ENCODE data around the gene DCPS. TPM values are rescaled to one million over a fixed set of nuclear protein-coding genes. Genes with fewer than 3 reads are reported as not detected.

Gene DCPS
- total RNA-seq, 2 donors from 2014 or later, result 10.9 to 21.9 TPM

GRCh38 chr11:126317756-126318573 is 14.1 kb downstream of the DCPS start:
- DNase-seq (peak; percentile 46), ATAC-seq (peak; percentile 30)
- intact Hi-C loops (cut with DNase I, micrococcal nuclease), result loop anchor here in 1 of 2 donors (10.0 kb wide), 1 partner anchor 107 kb away; no protein-coding TSS in a partner anchor

GRCh38 chr11:126318574-126319373 is 14.9 kb downstream of the DCPS start:
- DNase-seq (no peak), ATAC-seq (no peak)
- intact Hi-C loops (cut with DNase I, micrococcal nuclease), result loop anchor here in 1 of 2 donors (10.0 kb wide), 1 partner anchor 106 kb away; no protein-coding TSS in a partner anchor

GRCh38 chr11:126319374-126319740 is 15.5 kb downstream of the DCPS start:
- DNase-seq, result no peak
- ATAC-seq, result no peak
- intact Hi-C loops (cut with DNase I, micrococcal nuclease), result loop anchor here in 1 of 2 donors (10.0 kb wide), 1 partner anchor 105 kb away; no protein-coding TSS in a partner anchor

DNA sequence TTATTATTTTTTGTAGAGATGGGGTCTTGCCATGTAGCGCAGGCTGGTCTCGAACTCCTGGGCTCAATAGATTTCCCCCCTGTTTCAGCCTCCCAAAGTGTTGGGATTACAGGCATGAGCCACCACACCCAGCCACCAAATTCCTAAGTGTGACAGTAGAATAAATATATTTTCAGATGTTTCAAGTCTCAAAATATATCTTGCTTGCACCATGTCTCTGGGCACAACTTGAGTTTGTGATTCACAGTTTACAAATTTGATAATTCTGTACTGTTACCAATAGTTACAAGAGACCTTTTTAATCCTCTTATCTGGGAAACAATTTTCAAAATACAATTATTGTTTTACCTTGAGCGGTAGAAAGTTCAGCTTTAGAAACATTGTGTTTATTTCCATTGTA is 19.1 kb downstream of the DCPS start:
- intact Hi-C loops (cut with DNase I, micrococcal nuclease), result no loop called here

DNA sequence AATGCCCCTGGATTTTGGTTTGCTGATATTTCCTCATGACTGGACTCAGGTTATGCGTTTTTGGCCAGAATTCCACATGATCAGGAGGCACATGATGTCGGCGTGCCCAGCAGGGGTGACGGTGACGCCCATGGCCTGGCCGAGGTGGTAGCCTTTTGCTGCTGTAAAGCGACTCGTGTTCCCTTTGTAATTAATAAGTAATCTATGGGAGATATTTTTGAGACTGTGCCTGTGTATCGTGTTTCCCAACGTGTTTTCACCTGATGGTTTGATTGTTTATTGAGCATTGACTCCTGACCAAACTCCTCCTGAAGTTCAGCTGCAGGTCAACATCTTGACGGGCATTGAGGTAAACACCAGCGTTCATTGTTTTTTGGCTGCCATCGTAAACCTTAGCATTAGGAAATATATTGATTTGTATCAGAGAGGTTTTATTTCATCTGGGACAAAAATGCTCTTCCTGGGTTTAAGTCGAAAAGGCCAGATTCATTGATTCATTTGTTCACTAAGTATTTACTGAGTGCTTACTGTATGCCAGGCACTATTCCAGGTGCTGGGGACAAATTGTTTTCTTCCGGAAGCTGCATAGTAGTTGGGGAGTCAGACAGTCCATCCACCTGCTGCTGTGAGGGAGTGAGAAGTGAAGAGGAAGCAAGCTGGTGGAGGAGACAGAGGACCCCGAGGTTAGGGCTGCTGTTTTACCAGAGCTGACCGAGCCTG is 23.6 kb downstream of the DCPS start:
- no peak for ATAC-seq
- DNase-seq, result no peak

More for the DNA sequence above, 19.1 kb downstream of the DCPS start:
- ATAC-seq (no peak), DNase-seq (no peak)

DNA sequence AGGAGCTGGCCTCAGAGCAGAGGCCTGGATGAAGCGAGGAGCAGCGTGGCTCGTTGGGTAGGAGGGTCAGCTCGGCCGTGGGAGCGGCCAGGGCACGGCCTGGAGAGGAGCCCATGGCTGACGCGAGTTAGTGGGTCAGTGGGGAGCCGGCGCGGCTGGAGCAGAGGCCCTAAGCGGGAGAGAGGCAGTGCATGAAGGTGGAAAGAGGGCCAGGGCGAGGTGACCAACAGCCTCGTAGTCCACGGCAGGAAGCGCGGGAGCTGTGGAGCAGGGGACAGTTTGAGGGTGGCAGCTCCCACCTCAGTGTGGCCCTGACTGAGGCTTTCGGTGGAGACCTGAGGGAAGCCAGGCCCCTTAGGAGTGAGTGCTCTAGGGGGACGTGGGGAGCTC is 24.1 kb downstream of the DCPS start:
- intact Hi-C loops (cut with DNase I, micrococcal nuclease), result no loop called here
- ATAC-seq, result no peak
- no peak for DNase-seq

More for the DNA sequence above, 23.6 kb downstream of the DCPS start:
- intact Hi-C loops (cut with DNase I, micrococcal nuclease), result no loop called here

- ATAC-seq (no peak), DNase-seq (no peak)
- intact Hi-C loops (cut with DNase I, micrococcal nuclease), result no loop called here
These were observed 24.6 kb downstream of the DCPS start for GRCh38 chr11:126328444-126328843.

DNA sequence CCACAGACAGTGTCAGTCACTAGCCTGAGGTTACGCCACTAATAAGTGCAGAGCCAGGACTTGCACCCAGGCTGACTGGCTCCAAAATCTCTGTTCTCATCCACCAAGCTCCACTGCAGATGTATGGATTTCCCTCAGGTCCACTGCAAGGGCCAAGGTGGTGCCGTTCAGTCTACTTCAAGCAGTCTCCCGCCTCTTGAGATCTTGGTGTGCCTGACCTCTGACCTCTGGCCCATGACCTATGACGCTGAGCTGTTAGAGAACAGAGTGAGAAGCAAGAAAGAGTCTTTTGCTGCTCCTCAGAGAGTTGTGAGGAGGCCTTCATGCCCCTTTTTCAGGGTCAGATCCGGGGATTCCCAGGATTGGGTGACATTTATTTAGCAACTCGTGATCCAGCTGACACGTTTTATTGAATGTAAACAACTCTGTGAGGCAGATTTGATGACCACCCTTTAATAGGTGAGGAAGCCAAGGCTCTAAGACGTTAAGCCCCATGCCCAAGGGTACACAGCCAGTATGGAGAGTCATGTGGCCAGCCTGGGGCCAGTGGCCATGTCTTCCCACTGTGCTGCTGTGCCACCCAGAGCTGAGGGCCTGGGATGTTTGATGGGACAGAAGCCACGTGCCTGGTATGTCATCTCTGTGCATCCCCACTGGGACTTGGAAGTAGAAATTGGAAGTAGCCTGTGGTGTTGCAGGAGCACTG is 25.2 kb downstream of the DCPS start:
- ATAC-seq, result no peak
- DNase-seq, result no peak
- intact Hi-C loops (cut with DNase I, micrococcal nuclease), result no loop called here

DNA sequence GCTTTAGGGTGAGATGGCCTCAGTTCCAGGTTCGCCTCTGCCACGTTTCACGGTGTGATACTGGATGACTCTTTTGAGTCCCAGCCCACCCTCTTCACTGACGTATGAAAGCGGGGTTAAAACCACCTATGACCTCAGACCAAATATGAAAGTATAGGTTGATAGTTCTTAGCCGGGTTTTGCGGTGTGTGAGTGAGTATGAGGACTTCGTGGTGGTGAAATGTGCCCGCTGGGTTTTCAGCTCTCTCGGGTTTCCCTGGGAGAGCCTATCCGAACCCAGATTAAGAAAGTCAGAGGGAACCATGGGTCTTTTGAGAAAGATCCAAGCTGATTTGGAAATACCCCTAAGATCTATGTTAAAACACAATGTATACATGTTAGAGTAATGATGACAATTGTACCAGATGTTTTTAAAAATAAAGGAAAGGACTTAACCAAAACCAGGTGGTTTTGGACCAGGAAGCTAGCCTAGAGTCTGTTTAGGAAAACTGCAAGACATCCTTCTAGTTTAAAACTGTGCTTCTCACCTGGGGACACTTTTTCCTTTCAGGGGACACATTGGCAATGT is 25.9 kb downstream of the DCPS start:
- intact Hi-C loops (cut with DNase I, micrococcal nuclease), result no loop called here
- DNase-seq, result no peak
- no peak for ATAC-seq

DNA sequence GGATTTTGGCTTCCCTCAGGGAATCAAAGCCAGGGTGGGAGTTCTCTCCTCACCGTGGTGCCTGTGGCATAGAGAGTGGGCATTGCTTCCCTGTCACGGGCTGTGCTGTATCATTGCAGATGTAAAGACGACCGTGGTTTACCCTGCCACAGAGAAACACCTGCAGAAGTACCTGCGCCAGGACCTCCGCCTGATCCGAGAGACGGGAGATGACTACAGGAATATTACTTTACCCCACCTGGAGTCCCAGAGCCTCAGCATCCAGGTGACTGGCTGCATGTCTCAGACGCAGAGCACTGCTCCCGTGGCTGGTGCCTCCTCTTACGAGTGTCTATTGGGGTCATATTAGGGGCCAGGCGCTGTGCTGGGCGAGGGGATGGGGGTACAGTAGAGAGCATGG is 27.4 kb downstream of the DCPS start:
- intact Hi-C loops (cut with DNase I, micrococcal nuclease), result no loop called here
- DNase-seq (no peak), ATAC-seq (no peak)

- ATAC-seq (no peak), DNase-seq (no peak)
- intact Hi-C loops (cut with DNase I, micrococcal nuclease), result no loop called here
These were observed 28.4 kb downstream of the DCPS start for GRCh38 chr11:126332221-126332711.

DNA sequence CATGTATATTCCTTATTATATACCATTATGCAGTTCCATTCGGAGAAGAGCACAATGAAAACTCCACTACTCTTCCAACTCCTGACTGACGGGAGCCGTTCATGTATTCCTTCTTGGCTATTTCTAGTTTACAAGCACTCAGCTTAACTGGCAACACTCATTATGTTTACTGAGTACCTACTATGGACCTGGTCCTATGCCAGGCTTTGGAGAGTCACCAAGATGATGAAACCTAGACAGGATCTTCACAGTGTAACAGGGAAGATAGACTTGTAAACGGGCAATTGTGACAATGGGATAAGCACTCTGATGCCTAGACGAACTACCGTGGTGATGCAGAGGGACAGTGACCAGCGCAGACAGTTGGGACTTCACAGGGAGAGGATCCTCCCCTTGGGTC is 29.3 kb downstream of the DCPS start:
- DNase-seq (no peak), ATAC-seq (no peak)
- intact Hi-C loops (cut with DNase I, micrococcal nuclease), result no loop called here

DNA sequence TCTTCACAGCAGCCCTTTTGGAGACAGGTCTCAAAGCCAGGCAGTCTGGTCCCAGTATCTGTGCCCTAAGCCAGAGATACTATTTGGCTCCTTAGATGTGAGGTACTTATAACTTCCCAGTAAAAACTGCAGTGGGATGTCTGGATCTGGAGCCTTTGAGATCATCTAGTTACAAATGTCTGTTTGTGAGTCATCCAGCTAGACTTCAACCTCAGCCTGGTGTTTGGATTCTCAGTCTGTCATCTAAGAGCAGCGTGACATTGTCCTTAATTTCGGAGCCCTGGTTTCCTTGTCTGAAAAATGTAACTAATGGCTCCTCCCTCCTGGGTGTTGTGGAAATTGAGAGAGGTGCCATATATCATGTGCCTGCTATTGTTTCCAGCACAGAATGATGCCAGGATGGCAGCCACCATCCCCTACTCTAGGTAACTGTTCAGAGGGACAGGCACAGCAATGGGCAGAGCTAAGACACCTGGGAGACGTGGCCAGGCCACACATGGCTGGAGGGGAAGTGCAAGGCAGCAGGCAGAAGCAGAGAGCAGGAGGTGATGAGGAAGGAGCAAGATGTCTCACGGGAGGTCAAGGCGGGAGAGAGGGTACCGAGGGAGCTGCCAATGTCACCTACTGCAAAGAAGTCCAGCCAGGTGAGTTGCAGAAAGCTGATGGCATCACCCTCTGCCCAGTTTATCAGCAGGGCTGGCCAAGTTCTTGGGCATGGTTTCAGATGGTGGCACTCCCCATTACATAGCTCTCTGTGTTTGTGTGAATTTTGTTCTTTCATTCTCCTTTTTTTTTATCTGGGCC is 31.0 kb downstream of the DCPS start:
- intact Hi-C loops (cut with DNase I, micrococcal nuclease), result no loop called here
- ATAC-seq (no peak), DNase-seq (no peak)

DNA sequence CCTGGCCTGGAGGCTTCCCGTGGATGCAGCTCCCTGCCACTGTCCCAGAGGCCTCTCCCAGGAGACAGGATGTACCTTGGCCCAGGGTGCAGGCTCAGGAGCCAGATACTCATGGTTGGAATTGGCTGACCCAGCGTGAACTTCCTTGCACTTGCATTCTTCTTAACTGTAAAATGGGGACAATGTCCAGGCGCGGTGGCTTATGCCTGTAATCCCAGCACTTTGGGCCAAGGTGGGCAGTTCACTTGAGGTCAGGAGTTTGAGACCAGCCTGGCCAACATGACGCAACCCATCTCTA is 31.6 kb downstream of the DCPS start:
- peak; percentile 67 for ATAC-seq
- intact Hi-C loops (cut with DNase I, micrococcal nuclease), result no loop called here

DNA sequence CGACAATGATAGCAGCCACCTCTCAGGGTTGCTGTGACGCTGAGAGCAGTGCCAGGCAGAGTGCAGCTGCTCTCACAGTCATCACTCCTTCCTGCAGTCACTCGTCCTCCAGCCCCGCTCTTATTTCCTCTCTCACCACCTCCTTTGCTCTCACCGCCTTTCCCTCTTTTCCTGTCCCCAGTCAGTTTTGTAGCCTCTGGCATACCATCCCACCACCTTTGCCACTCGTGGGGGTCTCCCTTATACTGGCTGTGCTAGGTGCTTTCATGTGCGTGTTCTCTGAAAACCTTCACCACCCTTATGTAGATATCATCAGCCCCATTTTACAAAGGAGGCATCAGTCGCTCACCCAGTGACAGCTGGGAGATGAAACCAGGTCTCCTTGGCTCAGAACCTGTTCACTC is 32.3 kb downstream of the DCPS start:
- ATAC-seq (no peak), DNase-seq (no peak)
- intact Hi-C loops (cut with DNase I, micrococcal nuclease), result no loop called here

More for the DNA sequence above, 31.6 kb downstream of the DCPS start:
- no peak for DNase-seq

GRCh38 chr11:126336671-126337101 is 32.8 kb downstream of the DCPS start:
- DNase-seq (no peak), ATAC-seq (no peak)
- intact Hi-C loops (cut with DNase I, micrococcal nuclease), result no loop called here

DNA sequence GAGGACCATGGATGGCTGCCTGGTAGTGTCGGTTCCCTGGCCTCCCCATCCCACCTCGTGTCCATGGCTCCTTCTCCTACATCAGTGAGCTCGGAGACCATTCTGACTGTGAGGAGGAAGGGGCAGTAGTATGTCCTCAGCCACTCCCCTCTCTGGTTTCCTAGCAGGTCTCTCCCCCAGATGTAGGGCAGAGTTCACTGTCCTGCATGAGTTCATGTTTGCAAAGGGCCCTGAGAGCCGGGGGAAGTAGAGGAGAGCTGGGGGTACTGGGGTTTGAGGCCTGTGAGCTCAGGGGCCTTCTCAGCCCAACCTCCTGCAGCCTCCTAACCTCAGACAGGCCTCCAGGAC is 33.2 kb downstream of the DCPS start:
- ATAC-seq (no peak), DNase-seq (no peak)
- intact Hi-C loops (cut with DNase I, micrococcal nuclease), result no loop called here

Measured in left colon (tissue), 2 donors.